Naive thymus-derived CD8-positive, alpha-beta T cell (primary cell): ENCODE measurements around the gene RANBP6. TPM values are rescaled to one million over a fixed set of nuclear protein-coding genes. Genes with fewer than 3 reads are reported as not detected.
"Not testable (repeated sequence)": the region's sequence is repeated elsewhere in the genome, so short reads cannot be mapped to it uniquely, and the experiment has no call there.

Source experiments
- ATAC-seq, 2 donors: fragments of 150-1000 bp; cut with Tn5 transposase in 1 of 2; sonication (Bioruptor Pico), chemical (Tn5 transposase) in 1 of 2; 1 replicate in 1 of 2; 2 replicates in 1 of 2; pipeline ENCODE4 v1.10.0; 2021; ENCODE audit warnings: mild to moderate bottlenecking in 2 of 2, moderate library complexity in 2 of 2
- POLR2A ChIA-PET: fragments of 350-600 bp; sonication (Branson Sonifier 250); formaldehyde crosslinking; loops from one replicate; lab custom pipeline; 2021; ENCODE audit warnings: antibody characterized with exemption; lab: Charles Lee
- DNase-seq, 10 donors: peaks; one replicate each; pipeline versions ENCODE4 v3.0.0 to v3.0.0-alpha.2; 2020 to 2022
- H3K27ac Mint-ChIP-seq, 10 donors: one replicate each; pipeline ENCODE4 v1.8.0; 2020 to 2022; ENCODE audit warnings: mild to moderate bottlenecking in 10 of 10, mixed read lengths in 10 of 10, moderate library complexity in 4 of 10, inconsistent platforms in 1 of 10
- H3K27me3 Mint-ChIP-seq, 5 donors: one replicate each; pipeline ENCODE4 v1.8.0; 2021 to 2022; ENCODE audit warnings: mixed read lengths in 5 of 5
- H3K36me3 Mint-ChIP-seq, 3 donors: one replicate each; pipeline ENCODE4 v1.8.0; 2020 to 2022; ENCODE audit warnings: mixed read lengths in 3 of 3, mild to moderate bottlenecking in 2 of 3, inconsistent platforms in 1 of 3
- H3K4me1 Mint-ChIP-seq, 4 donors: one replicate each; pipeline ENCODE4 v1.8.0; 2021 to 2022; ENCODE audit warnings: mixed read lengths in 4 of 4
- H3K4me3 Mint-ChIP-seq, 10 donors: one replicate each; pipeline ENCODE4 v1.8.0; 2020 to 2022; ENCODE audit warnings: mild to moderate bottlenecking in 10 of 10, mixed read lengths in 10 of 10, moderate library complexity in 6 of 10, inconsistent platforms in 1 of 10
- H3K9me3 Mint-ChIP-seq, 9 donors: one replicate each; pipeline ENCODE4 v1.8.0; 2020 to 2022; ENCODE audit warnings: mixed read lengths in 9 of 9, mild to moderate bottlenecking in 3 of 9, inconsistent platforms in 1 of 9, moderate library complexity in 1 of 9
- polyA plus RNA-seq, 3 donors: library from polyadenylated mRNA; unstranded; fragments of 300-500 nt; fragmentation: Illumina TruSeq; gene quantifications; one replicate each; pipeline ENCODE4 v1.2.3, GENCODE V29; 2021
- total RNA-seq, 8 experiments: library from RNA in 2 of 8; stranded (reverse) in 2 of 8; gene quantifications; one replicate each; pipeline ENCODE4 v1.2.3 and lab custom pipeline; 2021 to 2026

RANBP6 gene
- total and polyA plus RNA-seq, 5 experiments from 2014 or later = 21.0 to 37.3 (median 24.9) TPM

- DNase-seq (no peak), ATAC-seq (no peak)
- Mint-ChIP-seq H3K9me3 (no peaks in the 10 kb centered on the region), H3K4me1 (peaks cover 0 to 2% (median under 1%) of the 10 kb centered on the region in 4 donors), H3K27ac (no peak overlapping the region), H3K4me3 (no peak overlapping the region), H3K27me3 (peaks cover under 1 to 15% (median 7%) of the 10 kb centered on the region in 5 donors), H3K36me3 (peaks cover 0 to 10% (median 3%) of the 10 kb centered on the region in 3 donors)
- POLR2A ChIA-PET = no interaction called here
Observed at GRCh38 chr9:6040077-6040476, 24.7 kb upstream of the RANBP6 start.

GRCh38 chr9:6036391-6036790 is 21.0 kb upstream of the RANBP6 start:
- no peak overlapping the region for H3K4me3 Mint-ChIP-seq
- no peaks in the 10 kb centered on the region for H3K9me3 Mint-ChIP-seq
- peaks cover under 1 to 6% (median 4%) of the 10 kb centered on the region in 5 donors for H3K27me3 Mint-ChIP-seq
- no peaks in the 10 kb centered on the region for H3K36me3 Mint-ChIP-seq
- no peak overlapping the region for H3K27ac Mint-ChIP-seq
- POLR2A ChIA-PET = no interaction called here
- H3K4me1 Mint-ChIP-seq = peaks cover 0 to 2% (median under 1%) of the 10 kb centered on the region in 4 donors
- DNase-seq (no peak), ATAC-seq (no peak)

- H3K27me3 Mint-ChIP-seq = peaks cover 0 to 7% (median 5%) of the 10 kb centered on the region in 5 donors
- peaks cover 0 to 2% (median under 1%) of the 10 kb centered on the region in 4 donors for H3K4me1 Mint-ChIP-seq
- no peak for DNase-seq
- no peak for ATAC-seq
- peak overlapping the region in 1 of 10 donors; percentile 28 for H3K27ac Mint-ChIP-seq
- no peaks in the 10 kb centered on the region for H3K36me3 Mint-ChIP-seq
- no peaks in the 10 kb centered on the region for H3K9me3 Mint-ChIP-seq
- H3K4me3 Mint-ChIP-seq = no peak overlapping the region
- POLR2A ChIA-PET = no interaction called here
Observed at GRCh38 chr9:6034954-6035353, 19.5 kb upstream of the RANBP6 start.

- Mint-ChIP-seq H3K4me3 (no peak overlapping the region), H3K9me3 (no peaks in the 10 kb centered on the region), H3K27ac (no peak overlapping the region), H3K36me3 (no peaks in the 10 kb centered on the region), H3K27me3 (peaks cover 0 to 11% (median 7%) of the 10 kb centered on the region in 5 donors), H3K4me1 (no peaks in the 10 kb centered on the region)
- ATAC-seq (no peak), DNase-seq (no peak)
- POLR2A ChIA-PET = no interaction called here
Observed at GRCh38 chr9:6029604-6030274, 14.3 kb upstream of the RANBP6 start.

- Mint-ChIP-seq H3K27me3 (peaks cover 0 to 5% (median 0%) of the 10 kb centered on the region in 5 donors), H3K36me3 (no peaks in the 10 kb centered on the region), H3K9me3 (peaks cover 0 to 11% (median 0%) of the 10 kb centered on the region in 9 donors), H3K27ac (peak overlapping the region in 3 of 10 donors; percentile 38 to 61 (median 55)), H3K4me3 (peak overlapping the region in 1 of 10 donors; percentile 34), H3K4me1 (peaks cover 2 to 6% (median 4%) of the 10 kb centered on the region in 4 donors)
- peak; percentile 76 to 85 for ATAC-seq
- DNase-seq = peak in 6 of 10 donors; percentile 10 to 63 (median 22)
- POLR2A ChIA-PET = interaction anchor here (0.8 to 1.0 kb wide), 2 partner anchors 8 to 17 kb away, joined by 4 read pairs; partner anchors contain the start of gene RANBP6
Observed at GRCh38 chr9:6024035-6024554, 8.7 kb upstream of the RANBP6 start.

- ATAC-seq, DNase-seq, H3K27me3 Mint-ChIP-seq: not testable (repeated sequence)
- H3K36me3 Mint-ChIP-seq = peaks cover 24 to 30% (median 26%) of the 10 kb centered on the region in 3 donors
- POLR2A ChIA-PET = interaction anchor here (0.8 to 2.4 kb wide), 2 partner anchors 9 to 27 kb away, joined by 3 to 23 read pairs; a partner anchor contains a TSS
- H3K27ac Mint-ChIP-seq = peak overlapping the region in 3 of 10 donors; percentile 22 to 42 (median 28)
- peak overlapping the region in 1 of 10 donors; percentile 19 for H3K4me3 Mint-ChIP-seq
- H3K4me1 Mint-ChIP-seq = peaks cover 11 to 28% (median 24%) of the 10 kb centered on the region in 4 donors
- peaks cover 0 to 35% (median 23%) of the 10 kb centered on the region in 9 donors for H3K9me3 Mint-ChIP-seq
Observed at GRCh38 chr9:6016975-6017374, 1.6 kb upstream of the RANBP6 start.

GRCh38 chr9:6014670-6015270 is 654 bp downstream of the RANBP6 start:
- peak overlapping the region; percentile 92 to 99 (median 96) for H3K4me3 Mint-ChIP-seq
- peaks cover 7 to 42% (median 19%) of the 10 kb centered on the region in 9 donors for H3K9me3 Mint-ChIP-seq
- peaks cover 32 to 49% (median 41%) of the 10 kb centered on the region in 3 donors for H3K36me3 Mint-ChIP-seq
- H3K4me1 Mint-ChIP-seq = peaks cover 14 to 34% (median 29%) of the 10 kb centered on the region in 4 donors
- H3K27ac Mint-ChIP-seq = peak overlapping the region; percentile 93 to 99 (median 98)
- ATAC-seq (no peak), DNase-seq (no peak)
- no peaks in the 10 kb centered on the region for H3K27me3 Mint-ChIP-seq
- POLR2A ChIA-PET = interaction anchor here (0.5 to 2.4 kb wide), 14 partner anchors 7 to 1274 kb away, joined by 3 to 23 read pairs (median 3); partner anchors contain the start of genes AK3, ERMP1, KDM4C and RIC1

GRCh38 chr9:6008169-6008979 is 7.0 kb downstream of the RANBP6 start:
- Mint-ChIP-seq H3K4me3 (peak overlapping the region; percentile 75 to 95 (median 85)), H3K36me3 (peaks cover 23 to 42% (median 35%) of the 10 kb centered on the region in 3 donors), H3K9me3 (peaks cover 7 to 22% (median 11%) of the 10 kb centered on the region in 9 donors), H3K27me3 (no peaks in the 10 kb centered on the region), H3K4me1 (peaks cover 19 to 66% (median 51%) of the 10 kb centered on the region in 4 donors), H3K27ac (peak overlapping the region; percentile 85 to 98 (median 92))
- DNase-seq (peak; percentile 80 to 99 (median 94)), ATAC-seq (peak; percentile 71 to 72)
- POLR2A ChIA-PET = interaction anchor here (0.7 to 4.8 kb wide), 10 partner anchors 8 to 749 kb away, joined by 3 to 26 read pairs (median 7); partner anchors contain the start of genes KDM4C, RANBP6, RIC1 and UHRF2

GRCh38 chr9:6007770-6008168 is 7.7 kb downstream of the RANBP6 start:
- Mint-ChIP-seq H3K4me1 (peaks cover 16 to 66% (median 47%) of the 10 kb centered on the region in 4 donors), H3K36me3 (peaks cover 17 to 38% (median 29%) of the 10 kb centered on the region in 3 donors), H3K4me3 (peak overlapping the region; percentile 87 to 97 (median 95)), H3K9me3 (peaks cover 2 to 16% (median 7%) of the 10 kb centered on the region in 9 donors), H3K27ac (peak overlapping the region; percentile 19 to 98 (median 97)), H3K27me3 (no peaks in the 10 kb centered on the region)
- peak; percentile 48 to 57 for ATAC-seq
- POLR2A ChIA-PET = interaction anchor here (0.9 to 4.8 kb wide), 11 partner anchors 8 to 750 kb away, joined by 3 to 26 read pairs (median 7); partner anchors contain the start of genes KDM4C, RANBP6, RIC1 and UHRF2
- peak in 9 of 10 donors; percentile 75 to 92 (median 82) for DNase-seq

GRCh38 chr9:6007058-6007769 is 8.2 kb downstream of the RANBP6 start:
- POLR2A ChIA-PET = interaction anchor here (1.0 to 4.8 kb wide), 11 partner anchors 9 to 750 kb away, joined by 3 to 26 read pairs (median 7); partner anchors contain the start of genes KDM4C, RANBP6, RIC1 and UHRF2
- H3K9me3 Mint-ChIP-seq = peaks cover 0 to 10% (median 7%) of the 10 kb centered on the region in 9 donors
- H3K4me1 Mint-ChIP-seq = peaks cover 16 to 67% (median 46%) of the 10 kb centered on the region in 4 donors
- H3K27me3 Mint-ChIP-seq = no peaks in the 10 kb centered on the region
- peak; percentile 80 to 81 for ATAC-seq
- H3K27ac Mint-ChIP-seq = peak overlapping the region; percentile 90 to 98 (median 97)
- H3K36me3 Mint-ChIP-seq = peaks cover 14 to 35% (median 24%) of the 10 kb centered on the region in 3 donors
- H3K4me3 Mint-ChIP-seq = peak overlapping the region; percentile 87 to 97 (median 95)
- peak; percentile 87 to 96 (median 92) for DNase-seq

- peaks cover 0 to 7% (median 3%) of the 10 kb centered on the region in 9 donors for H3K9me3 Mint-ChIP-seq
- no peaks in the 10 kb centered on the region for H3K27me3 Mint-ChIP-seq
- POLR2A ChIA-PET = interaction anchor here (0.6 to 4.8 kb wide), 8 partner anchors 9 to 751 kb away, joined by 3 to 26 read pairs (median 6); partner anchors contain the start of genes KDM4C, RANBP6 and RIC1
- peaks cover 14 to 69% (median 48%) of the 10 kb centered on the region in 4 donors for H3K4me1 Mint-ChIP-seq
- peaks cover 9 to 34% (median 22%) of the 10 kb centered on the region in 3 donors for H3K36me3 Mint-ChIP-seq
- ATAC-seq = no peak
- DNase-seq = no peak
- H3K27ac Mint-ChIP-seq = peak overlapping the region; percentile 90 to 98 (median 97)
- peak overlapping the region; percentile 87 to 97 (median 95) for H3K4me3 Mint-ChIP-seq
Observed at GRCh38 chr9:6006749-6007057, 8.7 kb downstream of the RANBP6 start.
